PC-9 (cell line): ENCODE data around the gene TMA16. TPM values are rescaled to one million over a fixed set of nuclear protein-coding genes. Genes with fewer than 3 reads are reported as not detected.
"Not testable (repeated sequence)": the region's sequence is repeated elsewhere in the genome, so short reads cannot be mapped to it uniquely, and the experiment has no call there.

Experiments used
- BruUV-seq: library from RNA; stranded (reverse); fragments of 400-500 nt; replicated peaks from 2 replicates; lab custom pipeline; 2021; lab: Mats Ljungman, UMichigan
- CTCF ChIA-PET: fragments of 300-600 bp; sonication (Branson Sonifier 250); formaldehyde crosslinking; loops from one replicate; lab custom pipeline; 2022; ENCODE audit warnings: antibody characterized with exemption; lab: Charles Lee
- POLR2A ChIA-PET: fragments of 300-600 bp; sonication (Branson Sonifier 250); formaldehyde crosslinking; loops from one replicate; lab custom pipeline; 2022; ENCODE audit warnings: antibody characterized with exemption; ENCODE audit not compliant: unreplicated experiment; lab: Charles Lee
- DNase-seq, 2 experiments: peaks; one replicate each; pipeline versions ENCODE4 v3.0.0 to v3.0.0-alpha.2; 2015 to 2022; ENCODE audit warnings: mixed read lengths in 1 of 2
- H2AFZ ChIP-seq: fragments of 200-600 bp; sonication (generic); 2 replicates; pipeline ENCODE4 v1.8.1; 2017; ENCODE audit warnings: antibody characterized with exemption
- H3F3A ChIP-seq: fragments of 200-600 bp; sonication (generic); 2 replicates; pipeline ENCODE4 v1.8.1; 2017; ENCODE audit warnings: antibody characterized with exemption, mild to moderate bottlenecking, low read depth; ENCODE audit not compliant: insufficient read depth
- H3K27ac ChIP-seq: fragments of 200-600 bp; sonication (generic); 2 replicates; pipeline ENCODE4 v1.6.1; 2016; ENCODE audit warnings: mixed run types
- H3K27me3 ChIP-seq: fragments of 200-600 bp; sonication (generic); 2 replicates; pipeline ENCODE4 v1.6.1; 2016; ENCODE audit warnings: low read depth, mixed run types; ENCODE audit not compliant: insufficient read depth
- H3K36me3 ChIP-seq: fragments of 200-600 bp; sonication (generic); 2 replicates; pipeline ENCODE4 v1.6.1; 2016; ENCODE audit warnings: low read depth, mixed run types
- H3K4me1 ChIP-seq: fragments of 200-600 bp; sonication (generic); replicated peaks from 2 replicates; pipeline ENCODE4 v1.6.1; 2016; ENCODE audit warnings: mixed run types; ENCODE audit not compliant: insufficient read depth
- H3K4me2 ChIP-seq: fragments of 200-600 bp; sonication (generic); 2 replicates; pipeline ENCODE4 v1.6.1; 2017; ENCODE audit warnings: mixed run types
- H3K4me3 ChIP-seq: fragments of 200-600 bp; sonication (generic); 2 replicates; pipeline ENCODE4 v1.6.1; 2016; ENCODE audit warnings: mixed run types
- H3K79me2 ChIP-seq: fragments of 200-600 bp; sonication (generic); 2 replicates; pipeline ENCODE4 v1.6.1; 2017; ENCODE audit warnings: low read depth, mixed run types
- H3K9me2 ChIP-seq: fragments of 200-600 bp; sonication (generic); 2 replicates; pipeline ENCODE4 v1.8.1; 2017; ENCODE audit warnings: mild to moderate bottlenecking; ENCODE audit not compliant: insufficient read depth
- H3K9me3 ChIP-seq: fragments of 200-600 bp; sonication (generic); 2 replicates; pipeline ENCODE4 v1.8.1; 2016; ENCODE audit warnings: low read depth; ENCODE audit not compliant: insufficient read depth
- H4K20me1 ChIP-seq: fragments of 200-600 bp; sonication (generic); 2 replicates; pipeline ENCODE4 v1.8.1; 2017; ENCODE audit not compliant: insufficient read depth
- CTCF ChIP-seq: fragments of 200-600 bp; sonication (generic); conservative IDR thresholded peaks from 2 replicates; pipeline ENCODE4 v1.6.1; 2017; ENCODE audit warnings: mixed run types, antibody characterized with exemption, mild to moderate bottlenecking, moderate library complexity
- EZH2 ChIP-seq: fragments of 200-600 bp; sonication (generic); IDR thresholded peaks from 2 replicates; pipeline ENCODE4 v1.8.0; 2017; ENCODE audit warnings: antibody characterized with exemption, low read depth
- intact Hi-C: fragments of 100-400 bp; cut with micrococcal nuclease; formaldehyde crosslinking; loops from one replicate; pipeline ENCODE4 v1.10.0; 2022; ENCODE audit not compliant: unreplicated experiment
- total RNA-seq: library from RNA; stranded (reverse); gene quantifications from 2 replicates; pipeline ENCODE4 v1.2.3, GENCODE V29; 2021

Gene TMA16
- total RNA-seq, 1 experiment from 2014 or later = 36.8 TPM

- no peaks in the 10 kb centered on the region for H3K9me3 ChIP-seq
- no peaks in the 10 kb centered on the region for H3F3A ChIP-seq
- BruUV-seq = no TSS peak
- H4K20me1 ChIP-seq = no peaks in the 10 kb centered on the region
- H3K4me1 ChIP-seq = no peaks in the 10 kb centered on the region
- CTCF ChIA-PET = no interaction called here
- no peaks in the 10 kb centered on the region for H3K36me3 ChIP-seq
- no peak for TF ChIP-seq CTCF
- TF ChIP-seq EZH2 = no peak
- H2AFZ ChIP-seq = no peak overlapping the region
- H3K4me3 ChIP-seq = no peak overlapping the region
- no peak for DNase-seq
- intact Hi-C loops = no loop called here
- H3K79me2 ChIP-seq = no peaks in the 10 kb centered on the region
- no peak overlapping the region for H3K27ac ChIP-seq
- POLR2A ChIA-PET = no interaction called here
- no peaks in the 10 kb centered on the region for H3K27me3 ChIP-seq
- H3K9me2 ChIP-seq = no peaks in the 10 kb centered on the region
- H3K4me2 ChIP-seq = no peak overlapping the region
Observed at GRCh38 chr4:163536091-163536490, 41.6 kb downstream of the TMA16 start.

- Histone ChIP-seq H3K9me3 (no peaks in the 10 kb centered on the region), H3K9me2 (no peaks in the 10 kb centered on the region), H3K4me3 (no peak overlapping the region), H3K27ac (no peak overlapping the region), H3K36me3 (no peaks in the 10 kb centered on the region), H3K4me1 (no peaks in the 10 kb centered on the region), H3K27me3 (no peaks in the 10 kb centered on the region), H3F3A (no peaks in the 10 kb centered on the region), H4K20me1 (no peaks in the 10 kb centered on the region), H3K79me2 (no peaks in the 10 kb centered on the region), H2AFZ (no peak overlapping the region), H3K4me2 (no peak overlapping the region)
- no TSS peak for BruUV-seq
- intact Hi-C loops = no loop called here
- ChIA-PET POLR2A (no interaction called here), CTCF (no interaction called here)
- DNase-seq = no peak
- no peak for TF ChIP-seq CTCF
- TF ChIP-seq EZH2 = no peak
Observed at GRCh38 chr4:163537114-163537513, 42.6 kb downstream of the TMA16 start.

GRCh38 chr4:163538820-163539219 is 44.3 kb downstream of the TMA16 start:
- intact Hi-C loops, POLR2A ChIA-PET, H3K36me3 ChIP-seq, DNase-seq, H3K27me3 ChIP-seq, H3K9me3 ChIP-seq, H3K4me2 ChIP-seq, H3K79me2 ChIP-seq, H3K9me2 ChIP-seq, H3K4me3 ChIP-seq, H4K20me1 ChIP-seq, H3K27ac ChIP-seq, H3K4me1 ChIP-seq, H2AFZ ChIP-seq, BruUV-seq, H3F3A ChIP-seq: not testable (repeated sequence)
- CTCF ChIA-PET = interaction anchor here (0.6 kb wide), 1 partner anchor 154 kb away, joined by 3 read pairs; no protein-coding TSS in a partner anchor

- no peak overlapping the region for H3K27ac ChIP-seq
- POLR2A ChIA-PET = interaction anchor here (0.6 kb wide), 2 partner anchors 7 to 1798 kb away, joined by 6 to 10 read pairs; no protein-coding TSS in a partner anchor
Observed at GRCh38 chr4:163540448-163540847, 46.0 kb downstream of the TMA16 start.

More at GRCh38 chr4:163540448-163540847, 46.0 kb downstream of the TMA16 start:
- H3K79me2 ChIP-seq = no peaks in the 10 kb centered on the region
- no TSS peak for BruUV-seq
- H3F3A ChIP-seq = no peaks in the 10 kb centered on the region
- no peak overlapping the region for H3K4me3 ChIP-seq
- CTCF ChIA-PET = no interaction called here
- TF ChIP-seq EZH2 (no peak), CTCF (no peak)
- H3K27me3 ChIP-seq = no peaks in the 10 kb centered on the region
- intact Hi-C loops = loop anchor here (5.0 to 10.0 kb wide), 2 partner anchors 376 to 493 kb away; partner anchors contain the start of gene NAF1
- DNase-seq = no peak
- H4K20me1 ChIP-seq = no peaks in the 10 kb centered on the region
- H3K9me2 ChIP-seq = no peaks in the 10 kb centered on the region
- no peaks in the 10 kb centered on the region for H3K9me3 ChIP-seq
- H3K4me1 ChIP-seq = no peaks in the 10 kb centered on the region
- no peaks in the 10 kb centered on the region for H3K36me3 ChIP-seq
- no peak overlapping the region for H3K4me2 ChIP-seq
- no peak overlapping the region for H2AFZ ChIP-seq
